Fibroblast of pulmonary artery (primary cell): ENCODE measurements around the gene PSMB2.

Experiments used
- DNase-seq: peaks from one replicate; pipeline ENCODE4 v3.0.0-alpha.2; 2010; ENCODE audit warnings: low read depth
- H3K4me3 ChIP-seq: replicated peaks from 2 replicates; pipeline ENCODE4 v1.5.1; 2011; ENCODE audit warnings: low read depth, mild to moderate bottlenecking, control low read depth, low read length, moderate library complexity
- CTCF ChIP-seq: IDR thresholded peaks from 2 replicates; pipeline ENCODE4 v1.5.1; 2011; ENCODE audit warnings: mild to moderate bottlenecking, control low read depth, low read length, inconsistent platforms; ENCODE audit errors: missing control alignments

The PSMB2 gene

GRCh38 chr1:35611655-35612054 is 29.7 kb downstream of the PSMB2 start:
- TF ChIP-seq CTCF, result no peak
- H3K4me3 ChIP-seq, result no peak overlapping the region
- no peak for DNase-seq

GRCh38 chr1:35605867-35606182 is 35.5 kb downstream of the PSMB2 start:
- DNase-seq, result peak; percentile 20
- H3K4me3 ChIP-seq, result no peak overlapping the region
- no peak for TF ChIP-seq CTCF

GRCh38 chr1:35605071-35605866 is 36.1 kb downstream of the PSMB2 start:
- peak; percentile 54 for DNase-seq
- no peak for TF ChIP-seq CTCF

GRCh38 chr1:35603941-35604340 is 37.4 kb downstream of the PSMB2 start:
- peak; percentile 34 for DNase-seq
- no peak for TF ChIP-seq CTCF
- no peak overlapping the region for H3K4me3 ChIP-seq

More at GRCh38 chr1:35605071-35605866, 36.1 kb downstream of the PSMB2 start:
- no peak overlapping the region for H3K4me3 ChIP-seq

GRCh38 chr1:35603468-35603867 is 37.9 kb downstream of the PSMB2 start:
- no peak overlapping the region for H3K4me3 ChIP-seq
- TF ChIP-seq CTCF, result no peak
- peak; percentile 16 for DNase-seq

- no peak for DNase-seq
- no peak for TF ChIP-seq CTCF
Observed at GRCh38 chr1:35600593-35600992, 40.7 kb downstream of the PSMB2 start.

GRCh38 chr1:35599411-35599810 is 41.9 kb downstream of the PSMB2 start:
- DNase-seq, result no peak
- TF ChIP-seq CTCF, result no peak
- H3K4me3 ChIP-seq, result no peak overlapping the region

More at GRCh38 chr1:35600593-35600992, 40.7 kb downstream of the PSMB2 start:
- no peak overlapping the region for H3K4me3 ChIP-seq
